Measurements from ENCODE around the gene DOCK1.

The DOCK1 gene

GRCh38 chr10:127013211-127013656 is 108.0 kb downstream of the DOCK1 start:
- DNase-seq = no peak

GRCh38 chr10:127013691-127014473 is 108.7 kb downstream of the DOCK1 start:
- no peak for DNase-seq

- DNase-seq = no peak
Observed at GRCh38 chr10:127014671-127015070, 109.4 kb downstream of the DOCK1 start.

GRCh38 chr10:127015373-127015772 is 110.1 kb downstream of the DOCK1 start:
- DNase-seq = no peak

GRCh38 chr10:127016331-127016730 is 111.1 kb downstream of the DOCK1 start:
- no peak for DNase-seq

- no peak for DNase-seq
Observed at GRCh38 chr10:127017541-127018297, 112.5 kb downstream of the DOCK1 start.

GRCh38 chr10:127018298-127018650 is 113.0 kb downstream of the DOCK1 start:
- no peak for DNase-seq

GRCh38 chr10:127018766-127019165 is 113.5 kb downstream of the DOCK1 start:
- no peak for DNase-seq

- DNase-seq = no peak
Observed at GRCh38 chr10:127020260-127020659, 115.0 kb downstream of the DOCK1 start.

GRCh38 chr10:127021801-127022200 is 116.6 kb downstream of the DOCK1 start:
- no peak for DNase-seq

GRCh38 chr10:127024685-127025435 is 119.6 kb downstream of the DOCK1 start:
- no peak for DNase-seq

- DNase-seq = no peak
Observed at GRCh38 chr10:127027786-127028185, 122.6 kb downstream of the DOCK1 start.

GRCh38 chr10:127028556-127028955 is 123.3 kb downstream of the DOCK1 start:
- DNase-seq = no peak

GRCh38 chr10:127029061-127029460 is 123.8 kb downstream of the DOCK1 start:
- no peak for DNase-seq

GRCh38 chr10:127033216-127034033 is 128.2 kb downstream of the DOCK1 start:
- DNase-seq = no peak

GRCh38 chr10:127034034-127034633 is 128.9 kb downstream of the DOCK1 start:
- DNase-seq = no peak

GRCh38 chr10:127034790-127035189 is 129.6 kb downstream of the DOCK1 start:
- no peak for DNase-seq

GRCh38 chr10:127035827-127036226 is 130.6 kb downstream of the DOCK1 start:
- no peak for DNase-seq

- DNase-seq = no peak
Observed at GRCh38 chr10:127036987-127037386, 131.8 kb downstream of the DOCK1 start.

GRCh38 chr10:127039435-127039834 is 134.2 kb downstream of the DOCK1 start:
- no peak for DNase-seq

GRCh38 chr10:127040756-127041155 is 135.5 kb downstream of the DOCK1 start:
- DNase-seq = no peak

GRCh38 chr10:127041552-127041951 is 136.3 kb downstream of the DOCK1 start:
- no peak for DNase-seq

Data from NCI-H2107 (cell line).